SH-SY5Y (cell line): Measurements from ENCODE around the gene ARAF.

Experiments
- GATA2 ChIP-seq: IDR thresholded peaks from 2 replicates; pipeline ENCODE4 v1.6.1; 2011; ENCODE audit warnings: mild to moderate bottlenecking, low read depth, low read length
- GATA3 ChIP-seq: IDR thresholded peaks from 2 replicates; pipeline ENCODE4 v1.6.1; 2011; ENCODE audit warnings: low read depth, mild to moderate bottlenecking, low read length, moderate library complexity

- TF ChIP-seq GATA2 (no peak), GATA3 (no peak)
Measured at GRCh38 chrX:47619486-47620302, 58.7 kb downstream of the ARAF start, which contains the start of gene SYN1.
